Measurements from ENCODE around the gene IFRD1.

Gene IFRD1

DNA sequence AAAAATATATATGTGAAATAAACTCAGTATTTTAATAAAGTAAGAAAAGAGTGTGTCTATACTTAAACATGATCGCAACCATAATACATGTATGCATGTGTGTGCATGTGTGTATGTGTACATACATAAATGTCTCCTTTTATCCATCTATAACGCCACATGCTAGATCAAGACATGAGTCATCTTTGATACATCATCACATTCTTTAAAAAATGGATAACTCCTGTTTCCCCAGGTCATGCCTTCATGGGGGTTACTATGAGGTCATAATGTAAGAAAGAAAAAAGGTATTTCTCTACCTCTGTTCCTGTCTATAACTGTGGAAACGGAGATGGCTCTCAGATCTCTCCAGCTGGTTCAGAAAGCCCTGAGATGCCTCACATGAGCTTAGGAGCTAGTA lies 71.7 kb downstream of the IFRD1 start:
- no peak for DNase-seq

DNA sequence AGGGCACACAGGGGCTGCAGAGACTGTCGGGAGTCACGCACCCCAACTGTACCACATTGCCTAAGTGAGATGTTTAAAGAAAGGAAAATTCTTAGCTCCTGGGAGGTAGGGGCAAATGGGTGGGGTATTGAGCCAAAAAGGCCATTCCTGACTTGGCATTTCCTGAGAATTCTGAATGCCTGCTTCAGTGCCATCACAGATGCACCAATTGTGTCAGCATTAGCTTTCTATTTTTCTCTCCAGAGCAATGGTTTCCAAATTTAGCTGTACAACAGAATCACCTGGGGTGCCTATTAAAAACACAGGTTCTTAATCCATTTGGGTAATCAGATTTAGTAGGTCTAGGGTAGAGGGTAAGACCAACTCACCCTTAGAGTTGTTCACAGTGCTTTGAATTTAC lies 73.6 kb downstream of the IFRD1 start:
- DNase-seq = no peak

All from CD4-positive, alpha-beta T cell treated with Interleukin-21 for 1 hour (primary cell).